Measurements from ENCODE around the gene HSD17B4.
"Not testable (repeated sequence)": the region's sequence is repeated elsewhere in the genome, so short reads cannot be mapped to it uniquely, and the experiment has no call there.

DNA sequence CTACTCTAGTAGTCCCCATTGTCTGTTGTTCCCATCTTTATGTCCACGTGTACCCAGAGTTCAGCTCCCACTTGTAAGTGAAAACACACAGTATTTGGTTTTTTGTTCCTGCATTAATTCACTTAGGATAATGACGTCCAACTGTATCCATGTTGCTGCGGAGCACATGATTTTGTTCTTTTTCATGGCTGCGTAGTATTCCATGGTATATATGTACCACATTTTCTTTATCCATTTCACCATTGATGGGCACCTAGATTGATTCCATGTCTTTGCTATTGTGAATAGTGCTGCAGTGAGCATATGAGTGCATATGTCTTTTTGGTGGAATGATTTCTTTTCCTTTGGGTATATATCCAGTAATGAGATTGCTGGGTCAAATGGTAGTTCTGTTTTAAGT, 51.6 kb downstream of the HSD17B4 start:
- TF ChIP-seq, protein P1, sequence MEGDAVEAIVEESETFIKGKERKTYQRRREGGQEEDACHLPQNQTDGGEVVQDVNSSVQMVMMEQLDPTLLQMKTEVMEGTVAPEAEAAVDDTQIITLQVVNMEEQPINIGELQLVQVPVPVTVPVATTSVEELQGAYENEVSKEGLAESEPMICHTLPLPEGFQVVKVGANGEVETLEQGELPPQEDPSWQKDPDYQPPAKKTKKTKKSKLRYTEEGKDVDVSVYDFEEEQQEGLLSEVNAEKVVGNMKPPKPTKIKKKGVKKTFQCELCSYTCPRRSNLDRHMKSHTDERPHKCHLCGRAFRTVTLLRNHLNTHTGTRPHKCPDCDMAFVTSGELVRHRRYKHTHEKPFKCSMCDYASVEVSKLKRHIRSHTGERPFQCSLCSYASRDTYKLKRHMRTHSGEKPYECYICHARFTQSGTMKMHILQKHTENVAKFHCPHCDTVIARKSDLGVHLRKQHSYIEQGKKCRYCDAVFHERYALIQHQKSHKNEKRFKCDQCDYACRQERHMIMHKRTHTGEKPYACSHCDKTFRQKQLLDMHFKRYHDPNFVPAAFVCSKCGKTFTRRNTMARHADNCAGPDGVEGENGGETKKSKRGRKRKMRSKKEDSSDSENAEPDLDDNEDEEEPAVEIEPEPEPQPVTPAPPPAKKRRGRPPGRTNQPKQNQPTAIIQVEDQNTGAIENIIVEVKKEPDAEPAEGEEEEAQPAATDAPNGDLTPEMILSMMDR (IDR thresholded peaks at IDR 0.05; ENCODE audit: low read depth, low read length, poor library complexity, severe bottlenecking) = not testable (repeated sequence)
- TF ChIP-seq EZH2phosphoT487 (IDR thresholded peaks at IDR 0.05; ENCODE audit: borderline replicate concordance, low read length) = not testable (repeated sequence)
